Neural cell (in vitro differentiated cells): ENCODE results near the gene WDR11. TPM values are rescaled to one million over a fixed set of nuclear protein-coding genes. Genes with fewer than 3 reads are reported as not detected.

Experiments
- H2AFZ ChIP-seq: fragments of 200-600, 300-800 bp; sonication (generic), shearing (Covaris generic); 2 replicates; pipeline ENCODE4 v1.6.0; 2014; ENCODE audit warnings: low read depth, mild to moderate bottlenecking, antibody characterized with exemption, low read length, moderate library complexity
- H3F3A ChIP-seq: fragments of 200-600 bp; shearing (Covaris generic); 2 replicates; pipeline ENCODE4 v1.6.1; 2016; ENCODE audit warnings: mild to moderate bottlenecking, moderate library complexity, mixed read lengths, antibody characterized with exemption, low read length; ENCODE audit not compliant: insufficient read depth, poor library complexity, severe bottlenecking
- H3K27ac ChIP-seq: fragments of 200-600, 300-800 bp; sonication (generic), shearing (Covaris generic); 2 replicates; pipeline ENCODE4 v1.5.1; 2014; ENCODE audit warnings: mild to moderate bottlenecking, low read length, moderate library complexity
- H3K27me3 ChIP-seq: fragments of 300-800, 200-600 bp; sonication (generic), shearing (Covaris generic); 2 replicates; pipeline ENCODE4 v1.6.0; 2014; ENCODE audit warnings: mild to moderate bottlenecking, low read depth, low read length, moderate library complexity; ENCODE audit not compliant: insufficient read depth
- H3K36me3 ChIP-seq: fragments of 300-800, 200-600 bp; sonication (generic), shearing (Covaris generic); 2 replicates; pipeline ENCODE4 v1.5.1; 2014; ENCODE audit warnings: mild to moderate bottlenecking, antibody characterized with exemption, low read length, moderate library complexity; ENCODE audit not compliant: insufficient read depth
- H3K4me2 ChIP-seq: fragments of 300-800, 200-600 bp; sonication (generic), shearing (Covaris generic); 2 replicates; pipeline ENCODE4 v1.6.0; 2014; ENCODE audit warnings: mild to moderate bottlenecking, low read length
- H3K4me3 ChIP-seq: fragments of 300-800, 200-600 bp; sonication (generic), shearing (Covaris generic); 2 replicates; pipeline ENCODE4 v1.5.1; 2014; ENCODE audit warnings: mild to moderate bottlenecking, low read length, moderate library complexity
- H3K79me2 ChIP-seq: fragments of 200-600 bp; shearing (Covaris generic); replicated peaks from 2 replicates; pipeline ENCODE4 v1.6.0; 2014; ENCODE audit warnings: mild to moderate bottlenecking, low read length, moderate library complexity; ENCODE audit not compliant: insufficient read depth
- H3K9ac ChIP-seq: fragments of 300-800, 200-600 bp; sonication (generic), shearing (Covaris generic); 2 replicates; pipeline ENCODE4 v1.6.1; 2016; ENCODE audit warnings: mild to moderate bottlenecking, low read length, mixed read lengths
- H3K9me2 ChIP-seq: fragments of 200-600 bp; shearing (Covaris generic); 2 replicates; pipeline ENCODE4 v1.6.1; 2016; ENCODE audit warnings: mild to moderate bottlenecking, low read length, mixed read lengths; ENCODE audit not compliant: insufficient read depth
- H3K9me3 ChIP-seq: fragments of 200-600, 300-800 bp; sonication (generic), shearing (Covaris generic); 2 replicates; pipeline ENCODE4 v1.6.1; 2016; ENCODE audit warnings: mild to moderate bottlenecking, mixed run types, low read length, moderate library complexity, mixed read lengths
- H4K20me1 ChIP-seq: fragments of 200-600 bp; shearing (Covaris generic); 2 replicates; pipeline ENCODE4 v1.6.1; 2016; ENCODE audit warnings: mild to moderate bottlenecking, mixed run types; ENCODE audit not compliant: insufficient read depth
- EP300 ChIP-seq: fragments of 450-650 bp; conservative IDR thresholded peaks from 2 replicates; pipeline ENCODE4 v1.6.1; 2014; ENCODE audit warnings: antibody characterized with exemption, mild to moderate bottlenecking, moderate library complexity; ENCODE audit not compliant: poor library complexity, severe bottlenecking
- EZH2 ChIP-seq: fragments of 200-600, 300-800 bp; shearing (Covaris generic), sonication (generic); IDR thresholded peaks from 2 replicates; pipeline ENCODE4 v1.6.1; 2014; ENCODE audit warnings: antibody characterized with exemption, low read length, borderline replicate concordance, mild to moderate bottlenecking; ENCODE audit not compliant: insufficient read depth, poor library complexity, severe bottlenecking
- MXI1 ChIP-seq: fragments of 450-650 bp; conservative IDR thresholded peaks from 2 replicates; pipeline ENCODE4 v1.6.1; 2014; ENCODE audit warnings: antibody characterized with exemption, mild to moderate bottlenecking; ENCODE audit not compliant: poor library complexity, severe bottlenecking
- POLR2AphosphoS5 ChIP-seq: IDR thresholded peaks from 2 replicates; pipeline ENCODE4 v1.6.1; 2012
- RAD21 ChIP-seq: fragments of 450-650 bp; conservative IDR thresholded peaks from 2 replicates; pipeline ENCODE4 v1.6.1; 2014; ENCODE audit warnings: antibody characterized with exemption, mild to moderate bottlenecking, moderate library complexity
- SMC3 ChIP-seq: fragments of 450-650 bp; conservative IDR thresholded peaks from 2 replicates; pipeline ENCODE4 v1.6.1; 2014; ENCODE audit warnings: antibody characterized with exemption, mild to moderate bottlenecking, moderate library complexity; ENCODE audit not compliant: poor library complexity
- TAF1 ChIP-seq: IDR thresholded peaks from 2 replicates; pipeline ENCODE4 v1.6.1; 2012; ENCODE audit warnings: low read depth
- polyA plus RNA-seq: library from polyadenylated mRNA; depleted of rRNA; stranded (reverse); fragments of >200 nt; gene quantifications from 2 replicates; pipeline ENCODE4 v1.2.3, GENCODE V29; 2014
- TF ChIP-seq, protein P1 (sequence below): fragments of 450-650 bp; IDR thresholded peaks from 2 replicates; pipeline ENCODE4 v1.5.1; 2014; ENCODE audit warnings: antibody characterized with exemption, mild to moderate bottlenecking, moderate library complexity; ENCODE audit not compliant: poor library complexity, severe bottlenecking
- TF ChIP-seq, protein P2 (sequence below): IDR thresholded peaks from 2 replicates; pipeline ENCODE4 v1.6.1; 2012; ENCODE audit warnings: borderline replicate concordance

WDR11 gene
- polyA plus RNA-seq, 1 donor from 2014 or later: 160 TPM

DNA sequence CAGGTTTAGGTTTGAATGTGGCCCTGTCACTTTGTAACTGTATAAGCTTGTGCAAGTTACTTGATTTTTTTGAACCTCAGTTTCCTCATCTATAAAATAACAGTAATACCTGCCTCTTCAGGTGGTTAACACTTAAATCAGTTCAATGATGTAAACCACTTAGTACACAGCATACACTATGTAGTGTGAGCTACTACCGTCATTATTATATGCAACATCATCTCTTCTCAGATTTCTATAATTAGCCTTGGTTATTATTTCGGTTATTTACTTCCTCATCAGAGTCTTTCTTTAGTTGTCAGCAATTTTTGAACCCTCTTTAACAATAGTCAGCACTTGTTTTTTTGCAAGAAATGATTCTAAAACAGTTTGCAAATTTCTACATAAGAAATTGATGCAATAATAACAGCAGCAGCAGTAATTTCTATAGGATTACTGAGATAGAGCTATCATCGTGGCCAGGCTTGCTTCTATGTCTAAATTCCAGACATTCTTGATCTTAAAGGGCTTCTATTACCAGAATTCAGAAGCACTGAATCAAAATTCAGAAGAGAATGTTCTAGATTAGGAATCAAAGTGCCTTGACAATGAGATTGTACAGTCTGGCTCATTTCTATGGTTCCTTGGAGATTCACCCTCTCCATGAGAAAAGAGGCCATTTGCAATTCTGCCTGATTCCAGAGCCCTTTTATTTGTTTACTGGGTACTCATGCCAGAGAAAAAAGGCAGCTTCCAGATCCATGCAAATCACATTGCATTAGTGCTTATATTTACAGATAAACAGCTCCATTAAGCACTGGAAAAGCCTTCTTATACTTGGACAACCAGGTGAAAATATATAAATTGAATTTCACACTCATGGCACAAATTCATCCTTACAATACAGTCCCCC is 25.0 kb upstream of the WDR11 start:
- H3K27ac ChIP-seq: no peak overlapping the region

DNA sequence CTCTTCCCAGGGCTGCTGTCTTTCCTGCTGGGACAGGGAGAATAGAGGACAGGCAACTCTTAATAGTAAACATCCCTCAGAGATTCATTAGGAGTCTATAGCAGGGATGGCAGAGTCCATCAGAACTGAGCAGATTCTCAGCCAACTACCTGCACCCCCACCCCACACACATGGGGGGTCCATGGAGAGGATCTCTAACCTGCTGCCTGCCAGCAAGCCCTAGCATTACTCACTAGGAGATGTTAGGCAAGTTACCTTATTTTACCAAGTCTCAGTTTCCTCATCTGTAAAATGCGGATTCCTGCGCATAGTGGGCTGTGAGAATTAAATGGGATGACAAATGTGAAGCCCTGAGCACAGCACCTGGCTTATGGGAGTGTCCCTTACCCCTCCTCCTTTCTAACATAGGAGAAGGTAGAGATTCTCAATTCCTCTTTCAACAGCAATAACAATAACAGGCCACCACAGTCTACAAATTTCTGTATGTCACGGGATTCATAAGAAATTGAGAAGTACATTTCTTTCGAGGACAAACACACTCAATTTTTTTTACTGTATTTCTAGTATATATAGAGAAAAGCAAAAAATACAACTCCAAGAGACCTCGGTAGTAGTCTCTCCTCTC is 23.8 kb upstream of the WDR11 start:
- no peaks in the 10 kb centered on the region for H4K20me1 ChIP-seq
- TF ChIP-seq TAF1 (no peak), RAD21 (no peak)
- TF ChIP-seq, protein P1, sequence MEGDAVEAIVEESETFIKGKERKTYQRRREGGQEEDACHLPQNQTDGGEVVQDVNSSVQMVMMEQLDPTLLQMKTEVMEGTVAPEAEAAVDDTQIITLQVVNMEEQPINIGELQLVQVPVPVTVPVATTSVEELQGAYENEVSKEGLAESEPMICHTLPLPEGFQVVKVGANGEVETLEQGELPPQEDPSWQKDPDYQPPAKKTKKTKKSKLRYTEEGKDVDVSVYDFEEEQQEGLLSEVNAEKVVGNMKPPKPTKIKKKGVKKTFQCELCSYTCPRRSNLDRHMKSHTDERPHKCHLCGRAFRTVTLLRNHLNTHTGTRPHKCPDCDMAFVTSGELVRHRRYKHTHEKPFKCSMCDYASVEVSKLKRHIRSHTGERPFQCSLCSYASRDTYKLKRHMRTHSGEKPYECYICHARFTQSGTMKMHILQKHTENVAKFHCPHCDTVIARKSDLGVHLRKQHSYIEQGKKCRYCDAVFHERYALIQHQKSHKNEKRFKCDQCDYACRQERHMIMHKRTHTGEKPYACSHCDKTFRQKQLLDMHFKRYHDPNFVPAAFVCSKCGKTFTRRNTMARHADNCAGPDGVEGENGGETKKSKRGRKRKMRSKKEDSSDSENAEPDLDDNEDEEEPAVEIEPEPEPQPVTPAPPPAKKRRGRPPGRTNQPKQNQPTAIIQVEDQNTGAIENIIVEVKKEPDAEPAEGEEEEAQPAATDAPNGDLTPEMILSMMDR: no peak
- TF ChIP-seq, protein P2, sequence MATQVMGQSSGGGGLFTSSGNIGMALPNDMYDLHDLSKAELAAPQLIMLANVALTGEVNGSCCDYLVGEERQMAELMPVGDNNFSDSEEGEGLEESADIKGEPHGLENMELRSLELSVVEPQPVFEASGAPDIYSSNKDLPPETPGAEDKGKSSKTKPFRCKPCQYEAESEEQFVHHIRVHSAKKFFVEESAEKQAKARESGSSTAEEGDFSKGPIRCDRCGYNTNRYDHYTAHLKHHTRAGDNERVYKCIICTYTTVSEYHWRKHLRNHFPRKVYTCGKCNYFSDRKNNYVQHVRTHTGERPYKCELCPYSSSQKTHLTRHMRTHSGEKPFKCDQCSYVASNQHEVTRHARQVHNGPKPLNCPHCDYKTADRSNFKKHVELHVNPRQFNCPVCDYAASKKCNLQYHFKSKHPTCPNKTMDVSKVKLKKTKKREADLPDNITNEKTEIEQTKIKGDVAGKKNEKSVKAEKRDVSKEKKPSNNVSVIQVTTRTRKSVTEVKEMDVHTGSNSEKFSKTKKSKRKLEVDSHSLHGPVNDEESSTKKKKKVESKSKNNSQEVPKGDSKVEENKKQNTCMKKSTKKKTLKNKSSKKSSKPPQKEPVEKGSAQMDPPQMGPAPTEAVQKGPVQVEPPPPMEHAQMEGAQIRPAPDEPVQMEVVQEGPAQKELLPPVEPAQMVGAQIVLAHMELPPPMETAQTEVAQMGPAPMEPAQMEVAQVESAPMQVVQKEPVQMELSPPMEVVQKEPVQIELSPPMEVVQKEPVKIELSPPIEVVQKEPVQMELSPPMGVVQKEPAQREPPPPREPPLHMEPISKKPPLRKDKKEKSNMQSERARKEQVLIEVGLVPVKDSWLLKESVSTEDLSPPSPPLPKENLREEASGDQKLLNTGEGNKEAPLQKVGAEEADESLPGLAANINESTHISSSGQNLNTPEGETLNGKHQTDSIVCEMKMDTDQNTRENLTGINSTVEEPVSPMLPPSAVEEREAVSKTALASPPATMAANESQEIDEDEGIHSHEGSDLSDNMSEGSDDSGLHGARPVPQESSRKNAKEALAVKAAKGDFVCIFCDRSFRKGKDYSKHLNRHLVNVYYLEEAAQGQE: no peak
- no peak overlapping the region for H3K4me2 ChIP-seq
- no peaks in the 10 kb centered on the region for H3K79me2 ChIP-seq
- no peak overlapping the region for H3K4me3 ChIP-seq
- H3K27me3 ChIP-seq: no peaks in the 10 kb centered on the region
- H3K36me3 ChIP-seq: no peaks in the 10 kb centered on the region
- H3K9me2 ChIP-seq: no peaks in the 10 kb centered on the region
- no peak overlapping the region for H3K27ac ChIP-seq
- H3K9ac ChIP-seq: no peak overlapping the region
- no peak overlapping the region for H2AFZ ChIP-seq
- H3F3A ChIP-seq: no peaks in the 10 kb centered on the region
- H3K9me3 ChIP-seq: no peaks in the 10 kb centered on the region

More for the DNA sequence above, 25.0 kb upstream of the WDR11 start:
- TF ChIP-seq TAF1 (no peak), MXI1 (no peak), RAD21 (no peak), SMC3 (no peak), EZH2 (no peak), EP300 (no peak), POLR2AphosphoS5 (no peak)
- TF ChIP-seq, protein P2: no peak
- TF ChIP-seq, protein P1: no peak
- H3K27me3 ChIP-seq: no peaks in the 10 kb centered on the region
- no peak overlapping the region for H3K4me2 ChIP-seq
- no peaks in the 10 kb centered on the region for H3K9me2 ChIP-seq
- no peaks in the 10 kb centered on the region for H3K9me3 ChIP-seq
- H3F3A ChIP-seq: no peaks in the 10 kb centered on the region
- no peak overlapping the region for H2AFZ ChIP-seq
- H3K9ac ChIP-seq: no peak overlapping the region
- H3K4me3 ChIP-seq: no peak overlapping the region
- H3K36me3 ChIP-seq: no peaks in the 10 kb centered on the region
- no peaks in the 10 kb centered on the region for H4K20me1 ChIP-seq
- H3K79me2 ChIP-seq: no peaks in the 10 kb centered on the region
